Measurements from ENCODE around the gene GAMT.

DNA sequence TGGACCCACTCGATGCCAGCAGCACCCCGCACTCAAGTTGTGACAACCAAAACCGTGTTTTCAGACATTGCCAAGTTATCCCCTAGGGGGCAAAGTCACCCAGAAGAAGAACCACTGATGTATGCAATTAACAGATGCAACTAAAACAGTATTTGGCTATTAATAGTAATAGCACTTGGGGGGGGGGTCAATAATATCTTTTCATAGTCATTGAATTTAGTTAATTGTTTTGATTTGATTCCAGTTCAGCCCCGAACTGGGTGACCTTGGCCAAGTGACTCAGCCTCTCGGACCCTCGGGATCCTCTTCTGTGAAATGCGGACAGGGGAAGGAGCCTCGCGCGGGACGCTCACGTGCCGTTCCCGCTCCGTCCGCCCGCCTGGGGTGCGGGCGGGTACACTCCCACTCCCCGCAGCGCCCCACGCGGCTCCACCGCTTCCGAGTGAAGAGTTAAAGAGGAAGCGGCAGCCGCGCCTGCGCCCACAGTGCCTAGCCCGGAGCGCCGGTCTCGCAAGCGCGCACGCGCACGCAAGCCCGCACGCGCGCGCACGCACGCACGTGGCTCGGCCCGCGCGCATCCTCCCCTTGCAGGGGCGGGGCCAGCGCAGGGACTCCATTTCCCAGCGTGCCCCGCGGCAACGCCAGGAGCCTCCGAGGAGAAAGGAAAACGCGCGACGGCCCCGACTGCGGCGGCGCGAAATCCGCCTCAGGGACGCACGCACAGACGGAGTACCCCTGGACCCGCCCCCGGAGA lies 5.6 kb upstream of the GAMT start:
- TF ChIP-seq, protein P1, sequence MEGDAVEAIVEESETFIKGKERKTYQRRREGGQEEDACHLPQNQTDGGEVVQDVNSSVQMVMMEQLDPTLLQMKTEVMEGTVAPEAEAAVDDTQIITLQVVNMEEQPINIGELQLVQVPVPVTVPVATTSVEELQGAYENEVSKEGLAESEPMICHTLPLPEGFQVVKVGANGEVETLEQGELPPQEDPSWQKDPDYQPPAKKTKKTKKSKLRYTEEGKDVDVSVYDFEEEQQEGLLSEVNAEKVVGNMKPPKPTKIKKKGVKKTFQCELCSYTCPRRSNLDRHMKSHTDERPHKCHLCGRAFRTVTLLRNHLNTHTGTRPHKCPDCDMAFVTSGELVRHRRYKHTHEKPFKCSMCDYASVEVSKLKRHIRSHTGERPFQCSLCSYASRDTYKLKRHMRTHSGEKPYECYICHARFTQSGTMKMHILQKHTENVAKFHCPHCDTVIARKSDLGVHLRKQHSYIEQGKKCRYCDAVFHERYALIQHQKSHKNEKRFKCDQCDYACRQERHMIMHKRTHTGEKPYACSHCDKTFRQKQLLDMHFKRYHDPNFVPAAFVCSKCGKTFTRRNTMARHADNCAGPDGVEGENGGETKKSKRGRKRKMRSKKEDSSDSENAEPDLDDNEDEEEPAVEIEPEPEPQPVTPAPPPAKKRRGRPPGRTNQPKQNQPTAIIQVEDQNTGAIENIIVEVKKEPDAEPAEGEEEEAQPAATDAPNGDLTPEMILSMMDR (conservative IDR thresholded peaks at IDR 0.05; ENCODE audit: low read length) = peak; percentile 77
- no peak for TF ChIP-seq EZH2phosphoT487 (IDR thresholded peaks at IDR 0.05; ENCODE audit: borderline replicate concordance)
